ENCODE data around the gene PCED1A.

DNA sequence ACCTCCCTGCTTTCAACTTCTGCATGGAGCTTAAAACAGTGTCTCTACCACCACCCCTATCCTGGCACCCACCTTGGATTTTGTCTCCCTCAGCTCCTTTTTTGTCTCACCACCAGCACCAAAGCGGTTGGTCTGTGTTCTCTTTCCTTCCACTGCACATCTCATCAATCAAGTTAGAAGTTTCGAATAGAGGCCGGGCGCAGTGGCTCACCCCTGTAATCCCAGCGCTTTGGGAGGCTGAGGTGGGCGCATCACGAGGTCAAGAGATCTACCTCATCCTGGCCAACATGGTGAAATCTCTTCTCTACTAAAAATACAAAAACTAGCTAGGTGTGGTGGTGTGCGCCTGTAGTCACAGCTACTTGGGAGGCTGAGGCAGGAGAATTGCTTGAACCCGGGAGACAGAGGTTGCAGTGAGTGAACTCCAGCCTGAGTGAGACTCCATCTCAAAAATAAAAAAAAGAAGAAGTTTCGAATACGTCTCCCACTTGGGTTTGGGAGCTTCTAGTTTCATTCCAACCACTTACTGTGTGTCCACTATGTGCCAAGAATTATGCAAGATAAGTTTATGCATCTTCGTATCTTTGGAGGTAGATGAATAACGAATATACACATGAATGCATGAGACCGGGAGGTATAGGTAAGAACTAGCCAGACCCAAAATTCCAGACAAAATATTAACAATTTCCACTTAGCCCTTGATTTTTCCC, 5.9 kb downstream of the PCED1A start:
- no peak for TF ChIP-seq POLR2A (IDR thresholded peaks at IDR 0.05)
- TF ChIP-seq, protein P1, sequence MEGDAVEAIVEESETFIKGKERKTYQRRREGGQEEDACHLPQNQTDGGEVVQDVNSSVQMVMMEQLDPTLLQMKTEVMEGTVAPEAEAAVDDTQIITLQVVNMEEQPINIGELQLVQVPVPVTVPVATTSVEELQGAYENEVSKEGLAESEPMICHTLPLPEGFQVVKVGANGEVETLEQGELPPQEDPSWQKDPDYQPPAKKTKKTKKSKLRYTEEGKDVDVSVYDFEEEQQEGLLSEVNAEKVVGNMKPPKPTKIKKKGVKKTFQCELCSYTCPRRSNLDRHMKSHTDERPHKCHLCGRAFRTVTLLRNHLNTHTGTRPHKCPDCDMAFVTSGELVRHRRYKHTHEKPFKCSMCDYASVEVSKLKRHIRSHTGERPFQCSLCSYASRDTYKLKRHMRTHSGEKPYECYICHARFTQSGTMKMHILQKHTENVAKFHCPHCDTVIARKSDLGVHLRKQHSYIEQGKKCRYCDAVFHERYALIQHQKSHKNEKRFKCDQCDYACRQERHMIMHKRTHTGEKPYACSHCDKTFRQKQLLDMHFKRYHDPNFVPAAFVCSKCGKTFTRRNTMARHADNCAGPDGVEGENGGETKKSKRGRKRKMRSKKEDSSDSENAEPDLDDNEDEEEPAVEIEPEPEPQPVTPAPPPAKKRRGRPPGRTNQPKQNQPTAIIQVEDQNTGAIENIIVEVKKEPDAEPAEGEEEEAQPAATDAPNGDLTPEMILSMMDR (IDR thresholded peaks at IDR 0.05), result no peak
